GM12891 (cell line): ENCODE results near the gene TMEM51.

Source experiments
- DNase-seq: peaks from one replicate; pipeline ENCODE4 v3.0.0; 2011; ENCODE audit warnings: low spot score; ENCODE audit not compliant: insufficient read length
- FAIRE-seq: peaks from 2 replicates; lab custom pipeline; 2011; peaks lifted over from hg19 to GRCh38; lab: Jason Lieb, UNC
- PAX5 ChIP-seq: IDR thresholded peaks from 2 replicates; pipeline ENCODE4 v1.6.1; 2011; ENCODE audit warnings: low read length, moderate library complexity, mild to moderate bottlenecking; ENCODE audit not compliant: insufficient read depth, severe bottlenecking
- POLR2A ChIP-seq: IDR thresholded peaks from 2 replicates; pipeline ENCODE4 v1.6.1; 2011; ENCODE audit warnings: low read depth, low read length, control low read depth
- POLR2AphosphoS5 ChIP-seq: IDR thresholded peaks from 2 replicates; pipeline ENCODE4 v1.6.1; 2011; ENCODE audit warnings: low read depth, low read length, control low read depth
- POU2F2 ChIP-seq: IDR thresholded peaks from 2 replicates; pipeline ENCODE4 v1.6.1; 2011; ENCODE audit warnings: low read depth, mild to moderate bottlenecking, control low read depth, low read length, moderate library complexity
- SPI1 ChIP-seq: IDR thresholded peaks from 2 replicates; pipeline ENCODE4 v1.6.1; 2011; ENCODE audit warnings: low read depth, low read length, control low read depth
- TAF1 ChIP-seq: IDR thresholded peaks from 2 replicates; pipeline ENCODE4 v1.6.1; 2011; ENCODE audit warnings: low read depth, low read length, control low read depth

TMEM51 gene

GRCh38 chr1:15114884-15115283 is 38.7 kb upstream of the TMEM51 start:
- no peak for FAIRE-seq
- TF ChIP-seq POLR2AphosphoS5 = no peak
- DNase-seq = no peak

GRCh38 chr1:15115542-15116330 is 37.8 kb upstream of the TMEM51 start:
- no peak for DNase-seq
- TF ChIP-seq TAF1 (no peak), PAX5 (no peak), POLR2A (no peak), SPI1 (no peak), POU2F2 (no peak), POLR2AphosphoS5 (no peak)
- no peak for FAIRE-seq

GRCh38 chr1:15116966-15117365 is 36.6 kb upstream of the TMEM51 start:
- DNase-seq = no peak
- TF ChIP-seq POLR2A (no peak), POLR2AphosphoS5 (no peak)

GRCh38 chr1:15117671-15118325 is 35.7 kb upstream of the TMEM51 start:
- FAIRE-seq (no peak), DNase-seq (no peak)
- TF ChIP-seq POLR2A (no peak), PAX5 (no peak), POLR2AphosphoS5 (no peak), POU2F2 (no peak), SPI1 (no peak), TAF1 (no peak)

More at GRCh38 chr1:15116966-15117365, 36.6 kb upstream of the TMEM51 start:
- FAIRE-seq = no peak

- FAIRE-seq (no peak), DNase-seq (no peak)
- TF ChIP-seq POU2F2 = no peak
- no peak for TF ChIP-seq SPI1
- TF ChIP-seq POLR2AphosphoS5 = no peak
- no peak for TF ChIP-seq TAF1
- TF ChIP-seq POLR2A = no peak
- TF ChIP-seq PAX5 = no peak
These were observed 35.0 kb upstream of the TMEM51 start for GRCh38 chr1:15118579-15118978.

GRCh38 chr1:15120251-15120945 is 33.1 kb upstream of the TMEM51 start:
- no peak for TF ChIP-seq TAF1
- TF ChIP-seq POU2F2 = no peak
- TF ChIP-seq SPI1 = no peak
- TF ChIP-seq POLR2AphosphoS5 = no peak
- TF ChIP-seq PAX5 = no peak
- no peak for TF ChIP-seq POLR2A
- no peak for FAIRE-seq
- DNase-seq = no peak

- DNase-seq (no peak), FAIRE-seq (no peak)
- TF ChIP-seq POU2F2 = no peak
- no peak for TF ChIP-seq POLR2A
- TF ChIP-seq TAF1 = no peak
- TF ChIP-seq PAX5 = no peak
- TF ChIP-seq POLR2AphosphoS5 = no peak
- TF ChIP-seq SPI1 = no peak
These were observed 31.2 kb upstream of the TMEM51 start for GRCh38 chr1:15122331-15122730.

GRCh38 chr1:15123270-15123669 is 30.3 kb upstream of the TMEM51 start:
- DNase-seq (no peak), FAIRE-seq (no peak)
- no peak for TF ChIP-seq POLR2A
- no peak for TF ChIP-seq TAF1
- no peak for TF ChIP-seq POU2F2
- no peak for TF ChIP-seq SPI1
- TF ChIP-seq POLR2AphosphoS5 = no peak
- TF ChIP-seq PAX5 = no peak

- DNase-seq (no peak), FAIRE-seq (no peak)
- no peak for TF ChIP-seq PAX5
- no peak for TF ChIP-seq POLR2AphosphoS5
- no peak for TF ChIP-seq SPI1
- TF ChIP-seq POLR2A = no peak
- no peak for TF ChIP-seq TAF1
- TF ChIP-seq POU2F2 = no peak
These were observed 29.6 kb upstream of the TMEM51 start for GRCh38 chr1:15123925-15124324.
